ENCODE results near the gene GLTP.
"Not testable (repeated sequence)": the region's sequence is repeated elsewhere in the genome, so short reads cannot be mapped to it uniquely, and the experiment has no call there.

The GLTP gene

DNA sequence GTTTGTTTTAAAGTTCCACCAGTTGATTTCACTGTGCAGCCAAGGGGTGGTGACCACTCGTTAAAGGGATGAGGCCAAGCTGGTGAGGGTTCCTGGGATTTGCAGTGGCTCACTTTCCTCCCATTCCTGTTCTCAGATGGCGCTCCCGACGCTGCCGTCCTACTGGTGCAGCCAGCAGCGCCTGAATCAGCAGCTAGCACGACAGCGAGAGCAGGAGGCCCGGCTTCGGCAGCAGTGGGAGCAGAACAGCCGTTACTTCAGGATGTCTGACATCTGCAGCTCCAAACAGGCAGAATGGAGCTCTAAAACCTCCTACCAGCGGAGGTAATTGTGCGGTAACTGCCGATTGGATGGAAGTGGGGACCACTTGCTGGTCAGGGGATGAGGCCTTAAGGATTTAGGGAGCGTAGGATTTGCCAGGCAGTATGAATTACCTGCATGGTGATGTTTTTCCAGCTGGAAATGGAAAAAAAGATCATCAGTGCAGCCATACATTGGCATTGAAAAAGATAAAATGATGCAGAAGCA, 22.6 kb upstream of the GLTP start:
- no peak for DNase-seq (ENCODE audit: low spot score)

DNA sequence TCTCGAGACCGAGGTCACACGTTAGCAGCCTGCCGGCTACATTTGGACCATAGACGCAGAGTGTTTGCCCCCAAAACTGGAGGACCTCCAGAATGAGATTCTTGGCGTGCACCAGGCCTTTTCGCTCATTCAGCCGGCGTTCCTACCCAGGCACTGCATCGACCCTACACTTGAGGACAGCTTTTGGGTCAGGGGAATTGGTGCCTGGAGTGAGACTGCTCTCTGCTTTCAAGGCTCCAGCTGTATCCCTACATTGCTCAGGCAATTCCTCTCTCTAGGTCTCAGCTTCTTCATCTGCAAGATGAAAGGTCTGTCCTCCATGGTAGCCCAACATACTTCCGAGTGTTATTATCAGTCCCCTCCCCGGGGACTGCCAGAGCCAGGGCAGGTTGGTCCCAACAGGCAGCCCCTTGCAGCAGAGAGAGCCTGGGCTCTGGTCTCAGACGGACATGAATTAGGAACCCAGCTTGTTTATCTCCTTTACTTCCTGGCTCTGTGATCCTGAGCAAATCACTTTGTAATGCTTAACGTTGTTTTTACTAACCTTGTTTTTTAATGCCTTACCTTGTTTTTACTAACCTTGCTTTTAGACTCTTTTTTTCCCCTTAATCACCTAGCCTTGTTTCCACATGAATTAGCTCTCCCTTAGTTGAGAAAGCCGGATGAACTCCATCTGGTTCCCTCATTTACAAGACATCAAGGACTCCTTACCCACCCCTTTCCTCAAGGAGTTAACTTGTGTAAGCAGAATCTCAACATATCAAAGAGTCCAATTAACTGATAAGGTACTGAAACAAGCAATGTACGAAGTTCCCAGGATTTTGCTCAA, 20.6 kb upstream of the GLTP start:
- peak; percentile 60 for DNase-seq (ENCODE audit: low spot score)

DNA sequence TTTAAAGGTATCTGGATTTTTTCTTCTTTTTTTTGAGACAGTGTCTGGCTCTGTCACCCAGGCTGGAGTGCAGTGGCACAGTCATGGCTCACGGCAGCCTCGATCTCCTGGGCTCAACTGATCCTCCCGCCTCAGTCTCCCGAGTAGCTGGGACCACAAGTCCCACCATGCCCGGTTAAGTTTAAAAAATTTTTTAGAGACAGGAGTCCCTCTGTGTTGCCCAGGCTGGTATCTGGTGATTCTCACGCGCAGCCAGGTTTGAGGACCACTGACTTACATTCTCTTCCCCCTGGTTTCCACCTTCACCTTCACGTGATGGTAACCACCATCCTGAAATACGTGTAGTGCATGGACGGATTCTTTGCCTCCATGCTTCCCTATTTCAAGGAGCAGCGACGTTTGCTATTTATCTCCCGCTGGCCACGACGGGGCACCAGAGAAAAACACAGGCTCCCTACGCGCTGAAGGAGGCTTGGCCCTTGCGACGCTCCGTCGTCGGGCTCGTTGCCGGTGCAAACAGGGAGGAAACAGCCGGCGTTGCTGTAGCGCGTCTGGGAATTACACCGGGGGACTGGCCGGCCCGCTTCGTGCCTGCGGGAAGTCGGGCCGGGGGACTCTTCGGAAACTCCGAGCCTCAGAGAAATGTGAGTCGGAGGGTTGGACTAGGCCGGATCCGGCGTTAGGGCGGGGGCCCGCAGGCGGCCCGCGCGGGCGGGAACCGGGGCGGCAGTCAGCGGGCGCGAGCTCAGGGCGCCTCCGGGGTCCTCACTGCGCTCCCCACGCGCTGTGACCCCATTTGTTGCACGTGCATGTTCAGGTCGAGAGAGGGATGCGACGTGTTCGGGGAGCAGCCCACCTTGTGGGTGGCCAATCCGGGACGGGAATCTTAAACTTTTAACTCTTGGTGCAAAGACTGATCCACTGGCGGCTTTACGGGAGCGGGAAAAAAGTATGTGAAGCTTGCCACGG, 19.7 kb upstream of the GLTP start, which contains the start of gene TCHP:
TSS of gene TCHP (plus strand) at position 492 of the 969 bp plus-strand sequence. CDS start 2,753 bp downstream, outside the sequence.
- DNase-seq (ENCODE audit: low spot score) = peak; percentile 93

DNA sequence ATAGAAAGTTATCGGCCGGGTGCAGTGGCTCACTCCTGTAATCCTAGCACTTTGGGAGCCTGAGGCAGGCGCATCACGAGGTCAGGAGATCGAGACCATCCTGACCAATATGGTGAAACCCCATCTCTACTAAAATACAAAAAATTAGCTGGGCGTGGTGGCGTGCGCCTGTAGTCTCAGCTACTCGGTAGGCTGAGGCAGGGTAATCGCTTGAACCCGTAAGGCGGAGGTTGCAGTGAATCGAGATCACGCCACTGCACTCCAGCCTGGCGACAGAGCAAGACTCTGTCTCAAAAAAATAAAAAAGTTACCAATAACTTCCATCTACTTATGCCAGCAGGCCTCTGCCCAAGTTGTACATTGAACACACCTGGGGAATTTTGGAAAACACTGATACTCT, 19.0 kb upstream of the GLTP start:
- DNase-seq (ENCODE audit: low spot score) = not testable (repeated sequence)

DNA sequence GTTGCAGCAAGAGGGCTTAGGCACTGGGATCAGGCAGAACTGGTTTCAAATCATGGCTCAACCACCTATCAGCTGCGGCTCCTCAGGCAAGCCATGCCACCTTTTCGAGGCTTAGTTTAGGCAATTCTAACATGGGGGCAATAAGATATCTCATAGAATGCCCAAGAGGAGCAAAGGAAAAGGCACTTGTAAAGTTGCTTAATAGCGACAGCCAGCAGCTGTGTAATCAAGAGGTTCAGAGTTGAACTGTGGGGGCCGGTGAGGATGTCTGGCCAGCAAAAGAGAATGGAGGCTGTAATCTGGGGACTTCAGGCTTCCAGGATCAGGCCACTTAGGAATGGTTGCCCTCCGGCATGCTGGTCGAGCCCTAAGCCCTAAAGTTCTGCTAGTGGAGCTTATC, 16.7 kb upstream of the GLTP start:
- DNase-seq (ENCODE audit: low spot score) = no peak

DNA sequence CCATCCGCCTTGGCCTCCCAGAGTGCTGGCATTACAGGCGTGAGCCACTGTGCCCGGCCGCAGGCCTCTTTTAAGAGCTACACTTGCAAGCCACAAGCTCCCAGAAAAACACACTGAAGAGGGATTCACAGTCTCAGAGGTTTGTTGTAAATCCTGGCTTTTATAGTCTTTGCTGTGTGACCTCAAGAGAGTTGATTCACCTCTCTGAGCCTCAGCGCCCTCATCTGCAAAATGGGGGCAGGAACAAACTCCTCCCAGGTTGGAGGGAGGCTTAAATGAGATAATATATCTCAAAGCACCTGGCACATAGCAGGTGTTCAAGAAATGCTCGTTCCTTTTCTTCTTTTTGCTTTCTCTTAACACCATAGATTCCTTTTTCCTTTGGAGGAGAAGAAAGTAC, 15.8 kb upstream of the GLTP start:
- no peak for DNase-seq (ENCODE audit: low spot score)

DNA sequence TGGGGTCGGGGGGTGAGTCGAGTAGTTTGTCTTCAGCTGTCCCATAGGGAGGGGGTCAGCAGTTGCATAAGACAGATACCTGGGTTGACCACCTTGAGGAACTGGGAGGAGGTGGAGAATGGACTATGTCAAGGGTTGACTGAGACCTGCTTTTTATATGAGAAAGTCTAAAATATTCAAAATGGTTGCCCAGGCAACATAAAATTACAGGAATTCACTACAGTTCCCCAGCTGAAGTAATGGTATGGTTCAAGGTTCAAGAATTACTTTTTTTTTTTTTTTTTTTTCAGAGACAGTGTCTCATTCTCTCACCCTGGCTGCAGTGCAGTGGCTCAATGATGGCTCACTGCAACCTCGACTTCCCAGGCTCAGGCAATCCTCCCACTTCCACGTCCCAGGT, 14.6 kb upstream of the GLTP start:
- DNase-seq (ENCODE audit: low spot score) = no peak

DNA sequence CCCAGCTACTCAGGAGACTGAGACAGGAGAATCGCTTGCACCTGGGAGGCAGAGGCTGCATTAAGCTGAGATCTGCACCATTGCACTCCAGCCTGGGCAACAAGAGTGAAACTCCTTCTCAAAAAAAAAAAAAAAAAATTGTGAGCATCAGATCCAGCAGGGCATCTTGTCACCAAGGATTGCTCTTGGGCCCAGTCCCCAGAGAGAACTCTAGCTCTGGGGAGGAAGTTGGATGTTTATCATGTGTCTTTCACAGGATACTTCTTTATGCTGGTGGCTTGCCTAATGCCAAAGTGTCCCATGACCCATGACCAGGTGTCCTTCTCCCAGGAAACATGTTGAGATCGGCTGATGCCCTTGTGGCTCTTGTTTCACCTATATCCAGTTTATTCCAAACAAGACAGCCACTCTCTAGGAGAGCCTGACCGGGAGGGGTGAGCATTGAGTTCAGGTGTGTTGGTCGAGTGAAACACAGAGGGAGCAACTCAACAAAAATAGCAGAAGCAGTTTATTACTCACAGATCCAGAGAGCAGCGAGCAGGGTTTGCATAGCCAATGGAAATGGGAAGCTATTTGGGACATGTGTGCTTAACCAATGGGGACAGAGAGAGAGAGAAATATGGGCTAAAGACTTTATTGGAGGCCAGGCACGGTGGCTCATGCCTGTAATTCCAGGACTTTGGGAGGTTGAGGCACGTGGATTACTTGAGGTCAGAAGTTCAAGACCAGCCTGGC, 13.1 kb upstream of the GLTP start:
- no peak for DNase-seq (ENCODE audit: low spot score)

DNA sequence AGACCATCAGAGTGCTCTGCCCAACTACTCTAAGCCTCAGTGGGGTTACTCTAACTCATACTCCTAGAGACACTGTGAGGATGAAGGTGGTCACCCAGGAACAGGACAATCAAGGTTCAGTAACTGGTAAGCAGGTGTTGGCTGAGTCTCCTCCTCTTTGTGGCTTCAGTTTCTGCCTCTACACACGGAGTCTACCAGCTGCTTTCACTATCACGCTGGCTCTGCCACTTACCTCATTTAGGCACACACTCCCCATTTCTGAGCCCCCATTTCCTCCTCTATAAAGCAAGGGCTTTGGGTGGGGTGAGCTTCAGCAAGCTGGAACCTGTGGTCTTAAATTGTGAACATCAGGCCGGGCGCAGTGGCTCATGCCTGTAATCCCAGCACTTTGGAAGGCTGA, 12.4 kb upstream of the GLTP start:
- no peak for DNase-seq (ENCODE audit: low spot score)

DNA sequence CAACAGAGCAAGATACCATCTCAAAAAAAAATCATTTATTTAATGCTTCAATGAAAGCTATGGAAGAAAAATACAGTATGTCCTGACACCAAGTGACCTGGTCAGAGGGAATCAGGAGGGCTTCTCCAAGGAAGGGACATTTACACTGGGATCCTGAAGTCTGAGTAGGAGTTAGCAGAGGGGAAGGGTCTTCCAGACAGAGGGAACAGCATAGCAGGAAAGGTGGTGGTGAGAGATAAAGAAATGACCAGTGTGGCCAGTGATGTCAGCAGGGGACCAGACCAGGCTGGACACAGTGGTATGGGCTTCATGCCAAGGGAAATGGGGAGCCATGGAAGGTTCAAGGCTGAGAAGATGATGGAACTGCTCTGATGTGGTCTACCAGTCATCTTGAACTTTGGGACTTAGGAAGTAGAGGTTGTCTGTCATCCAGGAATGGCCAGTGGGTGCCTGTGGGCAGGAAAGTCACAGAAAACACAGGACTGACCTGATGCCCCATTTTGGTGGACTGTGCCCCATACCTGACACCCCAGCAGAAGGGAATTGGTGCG, 11.9 kb upstream of the GLTP start:
- no peak for DNase-seq (ENCODE audit: low spot score)

DNA sequence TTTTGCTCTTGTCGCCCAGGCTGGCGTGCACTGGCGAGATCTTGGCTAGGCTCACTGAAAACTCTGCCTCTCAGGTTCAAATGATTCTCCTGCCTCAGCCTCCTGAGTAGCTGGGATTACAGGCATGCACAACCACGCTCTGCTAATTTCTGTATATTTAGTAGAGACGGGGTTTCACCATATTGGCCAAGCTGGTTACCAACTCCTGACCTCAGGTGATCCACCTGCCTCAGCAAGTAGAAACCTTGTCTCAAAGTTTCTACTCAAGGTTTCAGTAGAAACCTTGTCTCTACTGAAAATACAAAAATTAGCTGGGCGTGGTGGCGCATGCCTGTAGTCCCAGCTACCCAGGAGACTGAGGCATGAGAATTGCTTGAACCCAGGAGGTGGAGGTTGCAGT, 11.4 kb upstream of the GLTP start:
- not testable (repeated sequence) for DNase-seq (ENCODE audit: low spot score)

DNA sequence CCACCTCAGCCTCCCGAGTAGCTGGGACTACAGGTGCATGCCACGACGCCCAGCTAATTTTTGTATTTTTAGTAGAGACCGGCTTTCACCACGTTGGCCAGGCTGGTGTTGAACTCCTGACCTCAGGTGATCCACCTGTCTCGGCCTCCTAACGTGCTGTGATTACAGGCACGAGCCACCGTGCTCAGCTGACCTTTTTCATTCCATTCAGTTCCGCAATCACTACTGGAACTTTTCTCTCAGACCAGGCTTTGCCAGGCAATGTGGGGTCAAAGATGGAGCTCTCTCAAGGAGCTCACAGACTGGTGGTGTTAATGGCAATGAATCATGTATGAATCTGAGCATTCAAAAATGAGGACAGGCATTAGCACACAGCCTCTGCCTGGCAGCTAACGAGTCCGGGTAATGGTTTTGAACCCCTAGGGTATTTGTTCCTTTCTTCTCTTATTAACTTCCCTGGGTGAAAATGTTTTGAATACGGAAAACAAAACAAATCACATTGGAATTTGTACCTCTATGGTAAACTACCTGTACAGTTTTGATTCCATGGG, 10.4 kb upstream of the GLTP start:
- no peak for DNase-seq (ENCODE audit: low spot score)

DNA sequence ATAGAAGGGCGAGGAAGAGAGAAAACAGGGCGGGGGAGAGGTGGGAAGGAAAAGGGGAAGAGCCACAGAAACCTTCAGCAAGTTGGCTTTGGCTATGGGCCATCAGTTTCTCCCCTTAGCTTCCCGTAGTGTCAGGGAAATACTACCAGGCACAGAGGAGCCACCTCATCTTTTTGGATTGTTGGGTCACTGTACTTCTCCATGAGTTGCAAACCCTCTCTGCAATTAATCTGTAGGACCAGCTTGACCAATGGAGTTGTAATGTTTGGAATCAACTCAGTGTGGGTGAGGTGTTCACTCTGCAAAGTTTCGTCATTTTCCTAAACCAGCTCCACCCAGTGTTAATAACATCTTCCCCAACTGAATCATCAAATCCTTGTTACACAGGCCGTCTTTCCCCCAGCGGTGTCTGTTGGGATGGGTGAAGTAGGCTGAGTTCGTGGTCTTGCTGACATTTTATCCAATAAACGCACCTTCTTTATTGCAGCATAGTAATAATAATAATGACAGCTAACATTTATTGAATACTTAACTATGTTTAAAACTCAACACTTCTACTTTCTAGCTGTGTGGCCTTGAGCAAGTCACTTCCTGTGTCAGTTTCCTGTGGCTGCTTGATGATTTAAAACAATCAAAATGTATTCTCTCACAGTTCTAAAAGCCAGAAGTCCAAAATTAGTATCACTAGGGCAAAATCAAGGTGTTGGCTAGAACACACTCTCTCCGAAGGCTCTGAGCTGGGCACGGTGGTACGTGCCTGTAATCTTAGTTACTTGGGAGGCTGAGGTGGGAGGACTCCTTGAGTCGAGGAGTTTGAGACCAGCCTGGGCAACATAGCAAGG, 8.1 kb upstream of the GLTP start:
- DNase-seq (ENCODE audit: low spot score) = peak; percentile 79

DNA sequence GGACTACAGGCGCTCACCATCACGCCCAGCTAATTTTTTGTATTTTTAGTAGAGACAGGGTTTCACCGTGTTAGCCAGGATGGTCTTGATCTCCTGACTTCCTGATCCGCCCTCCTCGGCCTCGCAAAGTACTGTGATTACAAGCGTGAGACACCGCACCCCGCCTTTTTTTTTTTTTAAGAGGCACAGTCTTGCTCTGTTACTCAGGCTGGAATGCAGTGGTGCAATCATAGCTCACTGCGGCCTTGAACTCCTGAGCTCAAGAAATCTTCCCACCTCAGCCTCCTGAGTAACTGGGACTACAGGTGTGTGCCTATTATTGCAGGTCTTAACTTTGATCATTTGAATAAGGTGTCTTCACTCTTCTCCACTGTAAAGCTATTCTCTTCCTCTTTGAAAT, 5.3 kb upstream of the GLTP start:
- DNase-seq (ENCODE audit: low spot score) = no peak

DNA sequence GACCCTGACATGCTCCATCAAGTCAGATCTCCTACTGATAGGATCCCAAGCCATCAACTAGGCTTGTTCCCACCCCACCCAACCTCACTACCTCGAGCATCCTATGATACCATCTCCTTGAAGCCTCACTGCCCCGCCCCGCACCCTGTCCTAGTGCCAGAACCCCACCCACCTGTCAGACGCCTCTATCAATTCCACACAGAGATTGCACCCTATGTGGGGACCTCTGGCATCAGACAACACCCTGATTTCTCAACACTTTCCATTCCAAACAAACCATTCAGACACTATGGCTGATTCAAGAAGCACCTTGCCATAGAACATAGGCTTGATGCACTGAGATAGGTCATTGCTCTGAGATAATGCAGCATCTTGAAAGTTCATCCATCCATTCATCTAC, 3.1 kb upstream of the GLTP start:
- DNase-seq (ENCODE audit: low spot score) = no peak

DNA sequence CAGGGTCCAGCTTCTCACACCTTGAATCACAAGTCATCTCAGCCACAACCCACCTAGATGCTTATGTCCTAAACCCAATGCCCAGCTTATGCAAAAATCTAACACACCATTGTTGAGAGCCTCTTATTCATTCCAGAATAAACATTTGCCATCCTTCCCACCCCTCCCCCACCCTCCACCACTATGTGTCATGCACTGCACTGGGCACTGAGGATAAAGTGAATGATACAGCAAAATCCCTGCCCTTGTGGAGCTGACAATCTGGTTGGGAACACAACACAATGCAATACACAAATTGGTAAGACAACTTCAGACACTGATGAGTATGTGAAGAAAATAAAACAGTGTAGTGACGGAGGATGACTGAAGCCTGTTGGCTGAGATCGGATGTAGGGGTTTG, 1.4 kb upstream of the GLTP start:
- DNase-seq (ENCODE audit: low spot score) = no peak

DNA sequence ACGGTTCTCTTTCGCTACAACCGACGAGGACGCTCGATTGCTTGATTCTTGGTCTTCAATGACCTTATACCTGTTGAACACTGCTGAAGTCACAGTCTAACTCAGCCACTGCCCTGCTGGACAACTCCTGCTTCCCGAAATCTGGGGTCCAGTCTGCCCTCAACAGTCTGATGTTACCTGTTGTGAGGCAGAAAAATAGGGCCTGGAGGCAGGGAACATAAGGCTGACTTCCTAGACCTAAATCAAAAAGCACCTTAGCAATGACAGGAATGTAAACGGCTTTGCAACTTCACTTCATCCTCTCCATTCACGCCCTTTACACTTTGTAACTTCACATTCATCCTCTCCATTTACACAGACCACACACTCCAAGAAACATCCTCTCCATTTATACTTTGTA, 597 bp upstream of the GLTP start:
- no peak for DNase-seq (ENCODE audit: low spot score)

DNA sequence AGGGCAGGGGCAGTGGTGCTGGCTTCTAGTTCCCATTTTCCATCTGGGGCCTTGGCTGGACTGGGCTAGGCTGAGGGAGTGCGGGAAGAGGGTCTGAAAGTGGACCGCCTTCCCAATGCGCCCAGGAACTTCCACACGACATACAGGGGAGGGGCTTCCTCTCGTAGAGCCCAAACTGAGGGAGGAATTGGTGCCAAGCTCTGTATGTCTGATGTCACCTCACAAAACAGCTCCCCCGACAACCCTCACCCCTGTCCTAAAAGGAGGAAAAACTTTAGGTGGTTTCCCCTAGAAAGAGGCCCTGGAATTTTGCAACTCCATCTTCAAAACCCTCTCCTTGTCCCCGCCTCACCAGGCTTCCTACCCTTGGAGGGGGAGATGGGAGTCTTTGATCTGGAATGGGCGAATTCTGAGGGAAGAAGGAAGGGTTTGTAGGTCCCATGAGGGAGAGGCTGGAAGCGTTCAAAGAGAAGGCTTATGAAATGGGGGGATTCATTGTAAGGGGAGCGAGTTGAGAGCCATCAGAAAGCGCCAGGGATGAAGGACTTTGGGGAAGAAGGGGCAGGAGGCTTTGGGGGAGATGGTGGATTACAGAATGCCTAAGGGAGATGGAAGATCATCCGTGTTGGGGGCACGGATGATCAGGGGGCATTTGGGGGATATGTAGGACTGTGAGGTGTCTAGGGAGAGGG, 844 bp downstream of the GLTP start:
- peak; percentile 41 for DNase-seq (ENCODE audit: low spot score)

DNA sequence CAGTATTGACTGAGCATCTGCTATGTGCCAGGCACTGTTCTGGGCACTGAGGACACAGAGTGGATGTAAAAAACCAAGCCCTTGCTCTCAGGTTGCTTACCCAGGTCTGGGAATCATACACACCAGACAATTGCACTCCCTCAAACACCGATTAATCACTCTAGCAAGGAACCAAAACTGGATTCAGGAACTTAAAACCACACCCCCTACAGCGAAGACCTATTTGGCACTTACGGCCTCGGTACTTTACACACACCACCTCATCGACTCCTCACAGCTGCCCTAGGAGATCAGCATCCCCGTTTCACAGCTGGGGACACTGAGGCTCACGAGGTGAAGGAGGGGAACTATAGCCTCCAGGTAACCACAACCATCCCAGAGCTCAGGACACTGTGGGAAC, 1.6 kb downstream of the GLTP start:
- DNase-seq (ENCODE audit: low spot score) = no peak

DNA sequence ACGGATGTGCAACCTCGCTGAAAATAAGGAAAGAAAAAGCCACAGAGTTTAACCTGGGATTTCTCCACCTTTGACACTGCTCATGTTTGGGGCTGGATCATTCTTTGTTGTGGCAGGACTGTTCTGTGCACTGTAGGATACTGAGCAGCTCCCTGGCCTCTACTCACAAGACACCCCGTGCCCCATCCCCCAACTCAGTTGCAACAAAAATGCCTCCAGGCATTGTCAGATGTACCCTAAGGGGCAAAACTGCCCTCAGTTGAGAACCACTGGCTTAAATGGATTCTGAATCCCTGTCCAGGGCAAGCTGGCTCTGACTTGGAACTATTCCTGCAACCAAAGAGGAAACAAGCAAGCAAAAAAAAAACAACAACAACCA, 2.1 kb downstream of the GLTP start:
- DNase-seq (ENCODE audit: low spot score) = no peak
